RPMI8226 (cell line): ENCODE measurements around the gene IL18BP.

Experiments
- DNase-seq: peaks from one replicate; pipeline ENCODE4 v3.0.0-alpha.2; 2015

The IL18BP gene

GRCh38 chr11:71997594-71997993 is 1.1 kb upstream of the IL18BP start:
- no peak for DNase-seq

GRCh38 chr11:71998061-71998460 is 648 bp upstream of the IL18BP start:
- DNase-seq = no peak

GRCh38 chr11:71999362-71999761 is 653 bp downstream of the IL18BP start:
- DNase-seq = no peak

- DNase-seq = no peak
Observed at GRCh38 chr11:71999798-72000197, 1.1 kb downstream of the IL18BP start.

- DNase-seq = no peak
Observed at GRCh38 chr11:72000202-72000867, 1.6 kb downstream of the IL18BP start.

GRCh38 chr11:72001285-72001684 is 2.6 kb downstream of the IL18BP start:
- no peak for DNase-seq

- DNase-seq = no peak
Observed at GRCh38 chr11:72001834-72002591, 3.3 kb downstream of the IL18BP start.

- DNase-seq = no peak
Observed at GRCh38 chr11:72002841-72003775, 4.4 kb downstream of the IL18BP start.

- no peak for DNase-seq
Observed at GRCh38 chr11:72003776-72004171, 5.1 kb downstream of the IL18BP start.

GRCh38 chr11:72004515-72005346 is 6.0 kb downstream of the IL18BP start:
- DNase-seq = no peak

GRCh38 chr11:72005347-72006260 is 6.9 kb downstream of the IL18BP start:
- DNase-seq = no peak

- no peak for DNase-seq
Observed at GRCh38 chr11:72006309-72007088, 7.8 kb downstream of the IL18BP start.

GRCh38 chr11:72007089-72007476 is 8.4 kb downstream of the IL18BP start:
- no peak for DNase-seq

GRCh38 chr11:72007587-72007986 is 8.9 kb downstream of the IL18BP start:
- no peak for DNase-seq

- no peak for DNase-seq
Observed at GRCh38 chr11:72008728-72009127, 10.0 kb downstream of the IL18BP start.

- DNase-seq = no peak
Observed at GRCh38 chr11:72009156-72009555, 10.4 kb downstream of the IL18BP start.

- no peak for DNase-seq
Observed at GRCh38 chr11:72010529-72011233, 12.0 kb downstream of the IL18BP start.

GRCh38 chr11:72012091-72012630 is 13.5 kb downstream of the IL18BP start:
- no peak for DNase-seq

- no peak for DNase-seq
Observed at GRCh38 chr11:72012897-72013721, 14.4 kb downstream of the IL18BP start.
